Measurements from ENCODE around the gene CHST7. TPM values are rescaled to one million over a fixed set of nuclear protein-coding genes. Genes with fewer than 3 reads are reported as not detected.

Gene CHST7
- total RNA-seq, 4 donors from 2014 or later, result 12.1 to 22.3 (median 18.3) TPM

DNA sequence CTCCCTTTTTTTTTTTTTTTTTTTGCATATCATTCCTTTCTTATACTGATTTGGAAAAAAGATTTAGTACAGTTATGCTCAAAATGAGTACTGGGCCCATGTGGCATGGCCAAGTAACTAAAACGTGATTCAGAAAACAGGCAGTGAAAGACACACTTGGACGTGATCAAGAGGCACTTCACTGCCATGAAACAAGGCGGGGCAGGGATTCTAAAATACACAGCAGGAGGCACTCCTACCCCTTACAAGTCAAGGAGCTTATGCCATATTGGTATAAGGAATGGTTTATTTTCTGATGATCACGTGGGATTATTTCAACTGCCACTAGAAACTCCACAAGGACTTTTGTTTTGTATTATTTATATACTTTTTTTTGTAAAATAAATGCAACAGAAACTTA is 72.0 kb downstream of the CHST7 start:
- H3K4me3 ChIP-seq, result no peak overlapping the region
- no peak overlapping the region for H3K27ac ChIP-seq
- ATAC-seq, result no peak
- peaks cover 0 to 6% (median 0%) of the 10 kb centered on the region in 3 donors for H3K4me1 ChIP-seq
- H3K27me3 ChIP-seq, result no peaks in the 10 kb centered on the region
- TF ChIP-seq EP300 (IDR thresholded peaks at IDR 0.05) (no peak), POLR2A (IDR thresholded peaks at IDR 0.05) (no peak), POLR2AphosphoS5 (IDR thresholded peaks at IDR 0.05) (no peak)
- TF ChIP-seq, protein P1, sequence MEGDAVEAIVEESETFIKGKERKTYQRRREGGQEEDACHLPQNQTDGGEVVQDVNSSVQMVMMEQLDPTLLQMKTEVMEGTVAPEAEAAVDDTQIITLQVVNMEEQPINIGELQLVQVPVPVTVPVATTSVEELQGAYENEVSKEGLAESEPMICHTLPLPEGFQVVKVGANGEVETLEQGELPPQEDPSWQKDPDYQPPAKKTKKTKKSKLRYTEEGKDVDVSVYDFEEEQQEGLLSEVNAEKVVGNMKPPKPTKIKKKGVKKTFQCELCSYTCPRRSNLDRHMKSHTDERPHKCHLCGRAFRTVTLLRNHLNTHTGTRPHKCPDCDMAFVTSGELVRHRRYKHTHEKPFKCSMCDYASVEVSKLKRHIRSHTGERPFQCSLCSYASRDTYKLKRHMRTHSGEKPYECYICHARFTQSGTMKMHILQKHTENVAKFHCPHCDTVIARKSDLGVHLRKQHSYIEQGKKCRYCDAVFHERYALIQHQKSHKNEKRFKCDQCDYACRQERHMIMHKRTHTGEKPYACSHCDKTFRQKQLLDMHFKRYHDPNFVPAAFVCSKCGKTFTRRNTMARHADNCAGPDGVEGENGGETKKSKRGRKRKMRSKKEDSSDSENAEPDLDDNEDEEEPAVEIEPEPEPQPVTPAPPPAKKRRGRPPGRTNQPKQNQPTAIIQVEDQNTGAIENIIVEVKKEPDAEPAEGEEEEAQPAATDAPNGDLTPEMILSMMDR (IDR thresholded peaks at IDR 0.05), result no peak
- H3K36me3 ChIP-seq, result no peaks in the 10 kb centered on the region
- 45 to 89% methylated on average over 2 to 3 of the region's 4 CpGs for WGBS, 2 donors (ENCODE audit: low coverage in 1 of 2)
- no peaks in the 10 kb centered on the region for H3K9me3 ChIP-seq

DNA sequence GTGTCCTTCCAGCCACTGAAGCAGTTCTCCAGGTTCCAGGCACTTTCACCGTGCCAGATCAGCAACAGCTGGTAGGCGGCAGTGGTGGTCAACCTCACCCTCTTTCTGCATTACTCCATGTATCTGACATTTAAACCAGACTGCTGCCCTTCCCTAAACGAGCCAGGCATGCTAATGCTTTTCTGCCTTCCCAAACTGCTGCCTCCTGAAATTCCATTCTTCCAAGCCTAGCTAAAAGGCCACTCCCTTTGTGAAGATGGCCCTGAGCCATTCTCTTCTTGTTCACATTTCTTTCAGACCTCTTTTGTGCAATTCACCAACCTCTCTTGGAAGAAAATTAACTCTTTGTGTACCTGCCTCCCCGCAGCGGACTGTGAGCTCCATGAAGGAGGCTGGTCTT is 73.7 kb downstream of the CHST7 start:
- 70 to 100% methylated on average over 2 to 3 of the region's 5 CpGs for WGBS, 2 donors (ENCODE audit: low coverage in 1 of 2)
- TF ChIP-seq, protein P1 (IDR thresholded peaks at IDR 0.05), result no peak
- no peak for TF ChIP-seq EP300 (IDR thresholded peaks at IDR 0.05)

More for the DNA sequence above, 73.7 kb downstream of the CHST7 start:
- no peak for ATAC-seq
- H3K4me1 ChIP-seq, result peaks cover 0 to 6% (median 0%) of the 10 kb centered on the region in 3 donors
- H3K27me3 ChIP-seq, result no peaks in the 10 kb centered on the region
- no peaks in the 10 kb centered on the region for H3K36me3 ChIP-seq
- H3K4me3 ChIP-seq, result no peak overlapping the region
- H3K9me3 ChIP-seq, result no peaks in the 10 kb centered on the region
- H3K27ac ChIP-seq, result no peak overlapping the region

Small RNA genes lying within 50 kb of the gene (small RNA-seq; reads per million reads assigned to genes)
- 0 reads per million in 4 donors for gene RF00017

Other genes starting within 250 kb of the CHST7 start
- 1 to 10 TPM; 3.1 to 5.7 (median 5.5) TPM for gene ZNF674, start 28.3 kb upstream of the CHST7 start, total RNA-seq
- 1 to 10 TPM; 3.5 to 6.1 (median 4.2) TPM for gene SLC9A7, start 185.4 kb downstream of the CHST7 start, total RNA-seq

All from gastroesophageal sphincter (tissue), 4 donors.